ENCODE results near the gene ATP2B2.

ATP2B2 gene

GRCh38 chr3:10360478-10360877 is 144.9 kb downstream of the ATP2B2 start:
- H3K27ac ChIP-seq: no peak overlapping the region
- no peak for TF ChIP-seq CTCF (conservative IDR thresholded peaks at IDR 0.05)

GRCh38 chr3:10359761-10360161 is 145.6 kb downstream of the ATP2B2 start:
- TF ChIP-seq CTCF (conservative IDR thresholded peaks at IDR 0.05): no peak

GRCh38 chr3:10358309-10358980 is 146.9 kb downstream of the ATP2B2 start:
- TF ChIP-seq CTCF (conservative IDR thresholded peaks at IDR 0.05): no peak
- H3K27ac ChIP-seq: no peak overlapping the region

More at GRCh38 chr3:10359761-10360161, 145.6 kb downstream of the ATP2B2 start:
- no peak overlapping the region for H3K27ac ChIP-seq

GRCh38 chr3:10357592-10358308 is 147.6 kb downstream of the ATP2B2 start:
- TF ChIP-seq CTCF (conservative IDR thresholded peaks at IDR 0.05): no peak
- H3K27ac ChIP-seq: no peak overlapping the region

GRCh38 chr3:10357095-10357494 is 148.3 kb downstream of the ATP2B2 start:
- no peak for TF ChIP-seq CTCF (conservative IDR thresholded peaks at IDR 0.05)
- H3K27ac ChIP-seq: no peak overlapping the region

- no peak overlapping the region for H3K27ac ChIP-seq
- no peak for TF ChIP-seq CTCF (conservative IDR thresholded peaks at IDR 0.05)
These were observed 148.9 kb downstream of the ATP2B2 start for GRCh38 chr3:10356461-10356981.

- TF ChIP-seq CTCF (conservative IDR thresholded peaks at IDR 0.05): no peak
- no peak overlapping the region for H3K27ac ChIP-seq
These were observed 150.9 kb downstream of the ATP2B2 start for GRCh38 chr3:10354361-10355015.
